Activated T-cell treated with anti-CD3 and anti-CD28 coated beads for 24 hours (primary cell): ENCODE data around the gene LEMD1.

Experiments used
- DNase-seq: peaks from one replicate; pipeline ENCODE4 v3.0.0-alpha.2; 2020; ENCODE audit warnings: low read depth

Gene LEMD1

GRCh38 chr1:205421798-205422197, at the start of gene LEMD1:
Gene LEMD1 (minus strand): TSS chr1:205422056. CDS start chr1:205420536, 1,520 bp downstream.
- no peak for DNase-seq

GRCh38 chr1:205470131-205470530, 48.3 kb upstream of the LEMD1 start:
- no peak for DNase-seq

GRCh38 chr1:205466595-205467220, 44.9 kb upstream of the LEMD1 start:
- no peak for DNase-seq

- no peak for DNase-seq
Observed at GRCh38 chr1:205465392-205465791, 43.5 kb upstream of the LEMD1 start.

- DNase-seq: no peak
Observed at GRCh38 chr1:205458777-205459566, 37.1 kb upstream of the LEMD1 start.

GRCh38 chr1:205456868-205457745, 35.3 kb upstream of the LEMD1 start:
- no peak for DNase-seq

- DNase-seq: no peak
Observed at GRCh38 chr1:205456383-205456867, 34.6 kb upstream of the LEMD1 start.

- DNase-seq: no peak
Observed at GRCh38 chr1:205455581-205456382, 33.9 kb upstream of the LEMD1 start, which contains the start of gene BLACAT1. Gene BLACAT1 (minus strand): TSS chr1:205456045.

- no peak for DNase-seq
Observed at GRCh38 chr1:205454903-205455335, 33.1 kb upstream of the LEMD1 start.

GRCh38 chr1:205453466-205453865, 31.6 kb upstream of the LEMD1 start:
- DNase-seq: no peak

- DNase-seq: no peak
Observed at GRCh38 chr1:205452933-205453332, 31.1 kb upstream of the LEMD1 start.

- DNase-seq: no peak
Observed at GRCh38 chr1:205452364-205452763, 30.5 kb upstream of the LEMD1 start.

- DNase-seq: no peak
Observed at GRCh38 chr1:205451759-205452164, 29.9 kb upstream of the LEMD1 start.

GRCh38 chr1:205451202-205451601, 29.3 kb upstream of the LEMD1 start:
- no peak for DNase-seq

- no peak for DNase-seq
Observed at GRCh38 chr1:205450448-205450847, 28.6 kb upstream of the LEMD1 start.

GRCh38 chr1:205449750-205450443, 28.0 kb upstream of the LEMD1 start:
- DNase-seq: no peak

- DNase-seq: no peak
Observed at GRCh38 chr1:205449254-205449749, 27.4 kb upstream of the LEMD1 start.

- DNase-seq: no peak
Observed at GRCh38 chr1:205448540-205449253, 26.8 kb upstream of the LEMD1 start.

- no peak for DNase-seq
Observed at GRCh38 chr1:205447457-205448341, 25.8 kb upstream of the LEMD1 start.
